Iris pigment epithelial cell (primary cell): ENCODE measurements around the gene SWI5.

Source experiments
- DNase-seq: peaks from one replicate; pipeline ENCODE4 v3.0.0-alpha.2; 2011; ENCODE audit warnings: low read depth

Gene SWI5

GRCh38 chr9:128252317-128253139 is 23.5 kb upstream of the SWI5 start:
- no peak for DNase-seq

GRCh38 chr9:128253140-128253990 is 22.7 kb upstream of the SWI5 start:
- no peak for DNase-seq

GRCh38 chr9:128253991-128254346 is 22.1 kb upstream of the SWI5 start:
- no peak for DNase-seq

GRCh38 chr9:128254362-128254761 is 21.7 kb upstream of the SWI5 start:
- DNase-seq, result no peak

GRCh38 chr9:128254855-128255759 is 21.0 kb upstream of the SWI5 start:
- no peak for DNase-seq

- no peak for DNase-seq
Observed at GRCh38 chr9:128257086-128257825, 18.8 kb upstream of the SWI5 start.

GRCh38 chr9:128257907-128258306 is 18.2 kb upstream of the SWI5 start:
- no peak for DNase-seq

GRCh38 chr9:128258326-128258725 is 17.8 kb upstream of the SWI5 start:
- no peak for DNase-seq

- no peak for DNase-seq
Observed at GRCh38 chr9:128259156-128259555, 16.9 kb upstream of the SWI5 start.

GRCh38 chr9:128260340-128260739 is 15.7 kb upstream of the SWI5 start:
- no peak for DNase-seq

GRCh38 chr9:128262687-128263086 is 13.4 kb upstream of the SWI5 start:
- no peak for DNase-seq

GRCh38 chr9:128265348-128265847 is 10.7 kb upstream of the SWI5 start:
- DNase-seq, result no peak

- DNase-seq, result no peak
Observed at GRCh38 chr9:128266868-128267590, 9.0 kb upstream of the SWI5 start.

- DNase-seq, result no peak
Observed at GRCh38 chr9:128271112-128271511, 5.0 kb upstream of the SWI5 start.

GRCh38 chr9:128271512-128271911 is 4.6 kb upstream of the SWI5 start:
- DNase-seq, result no peak

- DNase-seq, result no peak
Observed at GRCh38 chr9:128274245-128274644, 1.8 kb upstream of the SWI5 start.

GRCh38 chr9:128275198-128276007 is 673 bp upstream of the SWI5 start, which contains the start of gene GOLGA2:
GOLGA2 (minus strand) TSS chr9:128276007; CDS start chr9:128275976, 31 bp downstream.
- peak; percentile 57 for DNase-seq

GRCh38 chr9:128276574-128277270 is 646 bp downstream of the SWI5 start:
- DNase-seq, result peak; percentile 29
